GM12878 (cell line): Measurements from ENCODE around the gene GSG1L. TPM values are rescaled to one million over a fixed set of nuclear protein-coding genes. Genes with fewer than 3 reads are reported as not detected.

Experiments used
- ATAC-seq: fragments of 200-7000 bp; cut with Tn5 transposase; 3 replicates; pipeline ENCODE4 v1.9.1; 2020; ENCODE audit warnings: mild to moderate bottlenecking, moderate library complexity
- BruUV-seq: library from RNA; stranded (reverse); fragments of 400-500 nt; replicated peaks from 2 replicates; lab custom pipeline; 2021; lab: Mats Ljungman, UMichigan
- CTCF ChIA-PET: fragments of 300-600 bp; sonication (Branson Sonifier 250); formaldehyde crosslinking; extraction: SDS; loops from one replicate; lab custom pipeline; 2021; ENCODE audit warnings: inconsistent platforms; lab: Yijun Ruan, JAX
- POLR2A ChIA-PET: fragments of 350-600 bp; formaldehyde crosslinking; extraction: SDS; loops from one replicate; lab custom pipeline; 2021; ENCODE audit warnings: inconsistent platforms; lab: Charles Lee
- RAD21 ChIA-PET: fragments of 300-600 bp; sonication (Branson Sonifier 250); formaldehyde crosslinking; loops from one replicate; lab custom pipeline; 2023; ENCODE audit warnings: antibody characterized with exemption; ENCODE audit not compliant: unreplicated experiment; lab: Charles Lee
- SMC1A ChIA-PET: fragments of 300-600 bp; sonication (Branson Sonifier 250); formaldehyde crosslinking; loops from one replicate; lab custom pipeline; 2023; ENCODE audit not compliant: unreplicated experiment, uncharacterized antibody; lab: Charles Lee
- DNase-seq: peaks from one replicate; pipeline ENCODE4 v3.0.0-alpha.2; 2011; ENCODE audit warnings: low read depth, low spot score
- FAIRE-seq: peaks from 3 replicates; lab custom pipeline; 2011; peaks lifted over from hg19 to GRCh38; lab: Jason Lieb, UNC
- H2AFZ ChIP-seq: 2 replicates; pipeline ENCODE4 v1.6.0; 2011; ENCODE audit warnings: low read depth, low read length, control low read depth; ENCODE audit not compliant: control insufficient read depth
- H3K27ac ChIP-seq: 2 replicates; pipeline ENCODE4 v1.5.1; 2011; ENCODE audit warnings: control low read depth; ENCODE audit not compliant: control insufficient read depth, insufficient read depth
- H3K27me3 ChIP-seq, 2 experiments: replicated peaks in 1 of 2; 2 replicates each; pipeline versions ENCODE4 v1.6.0 to v1.6.1; 2011; ENCODE audit warnings: low read length in 1 of 2; ENCODE audit not compliant: control insufficient read depth in 2 of 2, insufficient read depth in 2 of 2
- H3K36me3 ChIP-seq, 2 experiments: 2 replicates each; pipeline ENCODE4 v1.5.1; 2011; ENCODE audit warnings: low read length in 1 of 2; ENCODE audit not compliant: control insufficient read depth in 2 of 2, insufficient read depth in 2 of 2
- H3K4me1 ChIP-seq: 2 replicates; pipeline ENCODE4 v1.6.1; 2011; ENCODE audit warnings: mild to moderate bottlenecking, low read length, moderate library complexity, mixed read lengths; ENCODE audit not compliant: control insufficient read depth, insufficient read depth
- H3K4me2 ChIP-seq: 2 replicates; pipeline ENCODE4 v1.6.0; 2011; ENCODE audit warnings: control low read depth; ENCODE audit not compliant: control insufficient read depth, insufficient read depth
- H3K4me3 ChIP-seq: fragments of 200-600 bp; sonication (generic); 2 replicates; pipeline ENCODE4 v1.5.1; 2016
- H3K79me2 ChIP-seq: 2 replicates; pipeline ENCODE4 v1.6.0; 2011; ENCODE audit warnings: low read length; ENCODE audit not compliant: control insufficient read depth, insufficient read depth
- H3K9ac ChIP-seq: 2 replicates; pipeline ENCODE4 v1.8.0; 2011; ENCODE audit warnings: low read length, control low read depth, mixed read lengths; ENCODE audit not compliant: control insufficient read depth, insufficient read depth
- H3K9me3 ChIP-seq: replicated peaks from 3 replicates; pipeline ENCODE4 v1.5.1; 2011; ENCODE audit warnings: mild to moderate bottlenecking, low read length; ENCODE audit not compliant: control insufficient read depth, insufficient read depth
- H4K20me1 ChIP-seq: 2 replicates; pipeline ENCODE4 v1.6.0; 2011; ENCODE audit not compliant: control insufficient read depth, insufficient read depth
- ATF2 ChIP-seq: IDR thresholded peaks from 2 replicates; pipeline ENCODE4 v1.6.1; 2012; ENCODE audit warnings: low read length, inconsistent platforms
- BCL3 ChIP-seq: IDR thresholded peaks from 2 replicates; pipeline ENCODE4 v1.6.1; 2011; ENCODE audit warnings: borderline replicate concordance, low read depth, mild to moderate bottlenecking, moderate library complexity, low read length; ENCODE audit not compliant: insufficient read depth, poor library complexity, severe bottlenecking
- ESRRA ChIP-seq: IDR thresholded peaks from 2 replicates; pipeline ENCODE4 v1.6.1; 2012; ENCODE audit warnings: mild to moderate bottlenecking, low read length, improper control_type of control experiment
- NR2C1 ChIP-seq: fragments of 450-650 bp; IDR thresholded peaks from 2 replicates; pipeline ENCODE4 v1.6.1; 2017; ENCODE audit warnings: antibody characterized with exemption, mild to moderate bottlenecking, moderate library complexity
- ZNF217 ChIP-seq: fragments of 450-650 bp; IDR thresholded peaks from 2 replicates; pipeline ENCODE4 v1.6.1; 2017; ENCODE audit warnings: antibody characterized with exemption, mild to moderate bottlenecking
- WGBS: methylation state at CpG from one replicate; pipeline ENCODE4 v1.1.6; 2016; ENCODE audit warnings: low lambda C conversion rate; ENCODE audit not compliant: insufficient replicate concordance, insufficient coverage; ENCODE audit errors: missing lambda C conversion rate; 5-methylcytosine and 5-hydroxymethylcytosine counted together
- in situ Hi-C: fragments of 300-500 bp; cut with MboI; formaldehyde crosslinking; loops from 9 replicates; pipeline ENCODE4 v1.14.3; 2018; ENCODE audit warnings: mixed read lengths
- intact Hi-C: fragments of 100-400 bp; cut with micrococcal nuclease; formaldehyde crosslinking; loops from one replicate; pipeline ENCODE4 v1.14.2; 2022; ENCODE audit not compliant: unreplicated experiment
- polyA plus RNA-seq, 11 experiments: library from polyadenylated mRNA; depleted of rRNA in 4 of 11; unstranded in 6 of 11; stranded (reverse) in 5 of 11; fragments of >200 nt; fragmentation: Nextera tagmentation in 4 of 11; fragmentation: Illumina TruSeq in 1 of 11; extraction: Ambion mirVana in 4 of 11; extraction: Trizol in 1 of 11; gene quantifications; 1 replicate in 1 of 11; 2 replicates in 10 of 11; pipeline versions ENCODE4 v1.2.1 to v1.2.3, GENCODE V29; 2011 to 2016; ENCODE audit warnings: inconsistent platforms in 2 of 11, missing spikeins in 2 of 11, low read depth in 1 of 11
- total RNA-seq, 4 experiments: library from RNA; depleted of rRNA in 3 of 4; stranded (reverse); fragments of >200 nt in 3 of 4; fragmentation: Illumina TruSeq in 1 of 4; extraction: Trizol in 1 of 4; gene quantifications; 2 replicates each; pipeline versions ENCODE4 v1.2.1 to v1.2.3, GENCODE V29; 2013 to 2021

GSG1L gene
- total and polyA plus RNA-seq, 10 of the 15 experiments (the other 5 are each of a cell fraction or from before 2014, with no cell fraction given) = not detected

- Histone ChIP-seq H3K4me1 (no peaks in the 10 kb centered on the region), H3K9ac (no peak overlapping the region), H3K36me3 (no peaks in the 10 kb centered on the region), H3K4me2 (no peak overlapping the region), H3K27ac (no peak overlapping the region), H2AFZ (no peak overlapping the region), H4K20me1 (no peaks in the 10 kb centered on the region), H3K27me3 (no peaks in the 10 kb centered on the region), H3K9me3 (no peaks in the 10 kb centered on the region; the same call in 2 of the 3 replicates), H3K79me2 (no peaks in the 10 kb centered on the region), H3K4me3 (no peak overlapping the region)
- ChIA-PET CTCF (interaction anchor here (1.7 kb wide), 1 partner anchor 87 kb away, joined by 4 read pairs; no protein-coding TSS in a partner anchor), SMC1A (no interaction called here), POLR2A (no interaction called here), RAD21 (no interaction called here)
- no TSS peak for BruUV-seq
- DNase-seq = no peak
- no peak for FAIRE-seq
- ATAC-seq = no peak
- 0% methylated on average over 2 of the region's 2 CpGs for WGBS
- TF ChIP-seq BCL3 (no peak), NR2C1 (no peak), ESRRA (no peak), ZNF217 (no peak), ATF2 (no peak)
- intact Hi-C loops = no loop called here
- in situ Hi-C loops = no loop called here
Measured at GRCh38 chr16:27983244-27983643, 80.3 kb downstream of the GSG1L start.
